ENCODE data around the gene KYNU. TPM values are rescaled to one million over a fixed set of nuclear protein-coding genes. Genes with fewer than 3 reads are reported as not detected.

The KYNU gene
- total RNA-seq, 1 experiment from 2014 or later = 0.37 TPM

GRCh38 chr2:142967060-142967459 lies 89.6 kb downstream of the KYNU start:
- TF ChIP-seq CTCF (conservative IDR thresholded peaks at IDR 0.05) = no peak
- no peak overlapping the region for H4K8ac ChIP-seq (replicated peaks; ENCODE audit: insufficient read length, low read depth, low read length)
- H2AFZ ChIP-seq (ENCODE audit: low read length) = no peak overlapping the region
- peaks cover 0 to 21% (median 12%) of the 10 kb centered on the region in 3 experiments; a peak in 5 of 7 replicates for H3K36me3 Mint-ChIP-seq (ENCODE audit: insufficient read depth in 1 of 3, low read depth in 3 of 3)
- no peak overlapping the region for H3K27ac Mint-ChIP-seq
- no peaks in the 10 kb centered on the region for H3K4me1 ChIP-seq (ENCODE audit: insufficient read depth, low read length)
- no peaks in the 10 kb centered on the region for H3K79me1 ChIP-seq (ENCODE audit: insufficient read depth, low read depth, low read length, poor library complexity, severe bottlenecking)
- H3K4me2 ChIP-seq (ENCODE audit: insufficient read depth, insufficient read length, low read length) = no peak overlapping the region
- no peak overlapping the region for H4K5ac ChIP-seq (ENCODE audit: insufficient read length, low read depth, low read length)
- H3K56ac ChIP-seq (ENCODE audit: insufficient read length, low read depth, low read length) = no peak overlapping the region
- H3K14ac ChIP-seq (ENCODE audit: insufficient read depth, low read length) = no peak overlapping the region
- no peaks in the 10 kb centered on the region for H3K27me3 ChIP-seq (ENCODE audit: insufficient read depth, low read length)
- H2BK20ac ChIP-seq (ENCODE audit: low read depth, low read length, poor library complexity, severe bottlenecking) = no peak overlapping the region
- H3K9me3 ChIP-seq (ENCODE audit: control insufficient read depth, low read depth, low read length) = no peaks in the 10 kb centered on the region
- H3K18ac ChIP-seq (ENCODE audit: insufficient read length, low read depth, low read length) = no peak overlapping the region
- no peak overlapping the region for H2BK5ac ChIP-seq (ENCODE audit: insufficient read length, low read length)
- H3K4ac ChIP-seq (ENCODE audit: low read depth, low read length) = no peak overlapping the region
- H2BK15ac ChIP-seq (ENCODE audit: low read depth, low read length) = no peak overlapping the region
- H2BK120ac ChIP-seq (ENCODE audit: low read depth, low read length, poor library complexity, severe bottlenecking) = no peak overlapping the region
- H3T11ph ChIP-seq (ENCODE audit: low read length) = no peak overlapping the region
- no peak overlapping the region for H3K23ac ChIP-seq (ENCODE audit: insufficient read length, low read depth, low read length)
- no peak overlapping the region for H2BK12ac ChIP-seq (ENCODE audit: insufficient read length, low read depth, low read length)
- H3K27me3 Mint-ChIP-seq (ENCODE audit: low read depth) = no peaks in the 10 kb centered on the region
- no peaks in the 10 kb centered on the region for H3K4me1 Mint-ChIP-seq
- H4K20me1 ChIP-seq (ENCODE audit: control insufficient read depth, insufficient read depth, insufficient read length) = no peaks in the 10 kb centered on the region
- no CpG with 5 or more reads among the region's 1 CpG for WGBS (ENCODE audit: extremely low coverage, insufficient read length, low lambda C conversion rate)
- H3K79me2 ChIP-seq (ENCODE audit: insufficient read depth, low read length) = no peaks in the 10 kb centered on the region
- H4K91ac ChIP-seq (ENCODE audit: insufficient read length, low read depth, low read length) = no peak overlapping the region
- H3K27ac ChIP-seq (ENCODE audit: insufficient read length, low read depth, low read length) = no peak overlapping the region
- no peak for DNase-seq
- no peak overlapping the region for H3K9ac ChIP-seq (ENCODE audit: extremely low read depth, insufficient read length, low read length)
- H3K9me3 Mint-ChIP-seq = peaks cover 8 to 12% of the 10 kb centered on the region in 2 experiments
- no peaks in the 10 kb centered on the region for H3K23me2 ChIP-seq (ENCODE audit: insufficient read length, low read depth, low read length, poor library complexity, severe bottlenecking)
- no peak overlapping the region for H3K4me3 Mint-ChIP-seq
- no peak overlapping the region for H2AK5ac ChIP-seq (ENCODE audit: insufficient read length, low read length)

Data from H9 (cell line).